Measurements from ENCODE around the gene WNT7A.

GRCh38 chr3:13852638-13853009, 27.2 kb downstream of the WNT7A start:
- TF ChIP-seq EZH2 (IDR thresholded peaks at IDR 0.05; ENCODE audit: borderline replicate concordance, insufficient read depth, low read depth, low read length, poor library complexity, severe bottlenecking): no peak
- TF ChIP-seq, protein P1, sequence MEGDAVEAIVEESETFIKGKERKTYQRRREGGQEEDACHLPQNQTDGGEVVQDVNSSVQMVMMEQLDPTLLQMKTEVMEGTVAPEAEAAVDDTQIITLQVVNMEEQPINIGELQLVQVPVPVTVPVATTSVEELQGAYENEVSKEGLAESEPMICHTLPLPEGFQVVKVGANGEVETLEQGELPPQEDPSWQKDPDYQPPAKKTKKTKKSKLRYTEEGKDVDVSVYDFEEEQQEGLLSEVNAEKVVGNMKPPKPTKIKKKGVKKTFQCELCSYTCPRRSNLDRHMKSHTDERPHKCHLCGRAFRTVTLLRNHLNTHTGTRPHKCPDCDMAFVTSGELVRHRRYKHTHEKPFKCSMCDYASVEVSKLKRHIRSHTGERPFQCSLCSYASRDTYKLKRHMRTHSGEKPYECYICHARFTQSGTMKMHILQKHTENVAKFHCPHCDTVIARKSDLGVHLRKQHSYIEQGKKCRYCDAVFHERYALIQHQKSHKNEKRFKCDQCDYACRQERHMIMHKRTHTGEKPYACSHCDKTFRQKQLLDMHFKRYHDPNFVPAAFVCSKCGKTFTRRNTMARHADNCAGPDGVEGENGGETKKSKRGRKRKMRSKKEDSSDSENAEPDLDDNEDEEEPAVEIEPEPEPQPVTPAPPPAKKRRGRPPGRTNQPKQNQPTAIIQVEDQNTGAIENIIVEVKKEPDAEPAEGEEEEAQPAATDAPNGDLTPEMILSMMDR (IDR thresholded peaks at IDR 0.05): no peak

Measured in B cell (primary cell).